Measurements from ENCODE around the gene TOPAZ1. TPM values are rescaled to one million over a fixed set of nuclear protein-coding genes. Genes with fewer than 3 reads are reported as not detected.

Gene TOPAZ1
- total and polyA plus RNA-seq, 8 donors: not detected

DNA sequence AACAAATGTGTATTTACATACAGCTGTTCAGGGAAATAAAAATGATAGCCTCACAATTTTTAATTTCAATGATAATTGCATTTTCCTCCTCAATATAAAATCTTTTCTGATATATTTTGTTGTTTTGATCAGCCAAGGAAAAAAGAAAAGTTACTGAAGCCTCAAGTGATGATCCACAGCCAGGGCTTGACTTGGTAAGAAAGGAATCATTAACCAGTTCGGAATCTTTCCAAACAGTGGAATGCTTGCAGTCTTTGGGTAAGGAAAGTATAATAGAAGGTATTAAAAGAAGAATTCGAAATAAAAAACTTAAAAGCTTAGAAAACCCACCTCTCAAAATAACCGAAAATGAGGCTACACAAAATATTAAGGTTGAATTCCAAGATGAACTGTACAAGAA lies 1.0 kb downstream of the TOPAZ1 start:
- Histone ChIP-seq H3K4me3 (no peak overlapping the region), H3K27ac (no peak overlapping the region), H3K27me3 (no peaks in the 10 kb centered on the region), H3K9me3 (peaks cover 0 to 7% (median 5%) of the 10 kb centered on the region in 4 donors), H3K4me1 (no peaks in the 10 kb centered on the region), H3K36me3 (no peaks in the 10 kb centered on the region)
- no peak for TF ChIP-seq EP300 (IDR thresholded peaks at IDR 0.05)
- DNase-seq: no peak
- intact Hi-C loops (cut with DNase I; ENCODE audit: low total_unique reads): no loop called here
- 78 to 84% (median 82%) methylated on average over 3 of the region's 3 CpGs for WGBS, 5 donors

DNA sequence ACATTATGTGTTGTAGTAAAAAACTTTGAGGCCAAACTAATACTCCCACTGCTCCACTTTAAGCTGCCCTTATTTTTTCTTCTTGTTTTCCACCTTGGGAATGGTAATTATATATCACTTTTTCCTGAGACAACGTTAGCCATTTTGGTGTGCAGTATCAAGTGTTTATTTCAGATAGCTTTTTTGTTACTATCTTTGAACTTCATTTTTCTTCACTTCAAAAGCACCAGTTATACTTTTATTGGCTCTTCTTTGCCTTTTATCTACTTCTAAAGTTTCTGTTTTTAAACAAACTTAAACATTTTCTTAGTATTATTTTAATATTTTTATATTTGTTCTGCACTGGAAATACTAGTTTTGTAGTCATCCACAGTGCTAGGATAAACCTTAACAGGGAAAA lies 6.5 kb downstream of the TOPAZ1 start:
- 63 to 72% (median 71%) methylated on average over 1 of the region's 1 CpG for WGBS, 5 donors
- TF ChIP-seq, protein P1, sequence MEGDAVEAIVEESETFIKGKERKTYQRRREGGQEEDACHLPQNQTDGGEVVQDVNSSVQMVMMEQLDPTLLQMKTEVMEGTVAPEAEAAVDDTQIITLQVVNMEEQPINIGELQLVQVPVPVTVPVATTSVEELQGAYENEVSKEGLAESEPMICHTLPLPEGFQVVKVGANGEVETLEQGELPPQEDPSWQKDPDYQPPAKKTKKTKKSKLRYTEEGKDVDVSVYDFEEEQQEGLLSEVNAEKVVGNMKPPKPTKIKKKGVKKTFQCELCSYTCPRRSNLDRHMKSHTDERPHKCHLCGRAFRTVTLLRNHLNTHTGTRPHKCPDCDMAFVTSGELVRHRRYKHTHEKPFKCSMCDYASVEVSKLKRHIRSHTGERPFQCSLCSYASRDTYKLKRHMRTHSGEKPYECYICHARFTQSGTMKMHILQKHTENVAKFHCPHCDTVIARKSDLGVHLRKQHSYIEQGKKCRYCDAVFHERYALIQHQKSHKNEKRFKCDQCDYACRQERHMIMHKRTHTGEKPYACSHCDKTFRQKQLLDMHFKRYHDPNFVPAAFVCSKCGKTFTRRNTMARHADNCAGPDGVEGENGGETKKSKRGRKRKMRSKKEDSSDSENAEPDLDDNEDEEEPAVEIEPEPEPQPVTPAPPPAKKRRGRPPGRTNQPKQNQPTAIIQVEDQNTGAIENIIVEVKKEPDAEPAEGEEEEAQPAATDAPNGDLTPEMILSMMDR (IDR thresholded peaks at IDR 0.05): no peak
- TF ChIP-seq EP300 (IDR thresholded peaks at IDR 0.05) (no peak), POLR2AphosphoS5 (IDR thresholded peaks at IDR 0.05) (no peak), POLR2A (IDR thresholded peaks at IDR 0.05) (no peak)
- intact Hi-C loops (cut with DNase I; ENCODE audit: low total_unique reads): no loop called here

DNA sequence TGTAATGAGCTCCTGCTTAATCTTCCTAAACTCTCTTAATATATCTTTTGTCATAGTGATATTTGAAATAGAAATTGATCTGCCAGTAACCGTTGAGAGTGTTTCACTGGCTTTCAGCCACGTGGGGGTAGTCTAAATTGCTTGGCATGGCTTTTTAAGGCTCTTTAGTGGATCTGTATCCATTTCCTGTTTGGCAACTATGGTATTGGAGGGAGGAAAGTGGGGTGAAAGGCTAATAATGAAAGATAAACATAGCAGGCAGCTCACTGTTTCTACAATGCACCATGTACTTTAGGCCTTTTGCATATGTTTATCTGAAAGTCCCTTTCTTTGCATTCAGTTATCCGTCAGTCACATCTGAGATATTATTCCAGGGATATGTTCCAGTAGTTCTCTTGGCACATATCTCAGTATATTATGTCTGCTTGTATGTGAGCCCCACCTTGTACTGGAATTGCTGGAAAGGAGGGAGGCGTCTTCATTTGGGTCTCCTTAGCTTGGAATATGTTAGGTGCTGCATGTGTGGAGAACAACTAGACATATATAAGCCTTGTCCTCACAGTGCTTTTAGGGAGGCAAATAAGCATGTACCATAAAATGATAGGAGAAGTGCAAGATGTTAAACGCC lies 10.8 kb downstream of the TOPAZ1 start:
- Histone ChIP-seq H3K27ac (peak overlapping the region in 1 of 5 donors; percentile 51), H3K36me3 (no peaks in the 10 kb centered on the region), H3K9me3 (peaks cover 0 to 20% (median 11%) of the 10 kb centered on the region in 4 donors), H3K27me3 (no peaks in the 10 kb centered on the region), H3K4me1 (peaks cover 0 to 12% (median 2%) of the 10 kb centered on the region in 4 donors), H3K4me3 (no peak overlapping the region)
- TF ChIP-seq POLR2A (IDR thresholded peaks at IDR 0.05): no peak
- no peak for TF ChIP-seq EP300 (IDR thresholded peaks at IDR 0.05)
- TF ChIP-seq POLR2AphosphoS5 (IDR thresholded peaks at IDR 0.05): peak in 1 of 3 donors; percentile 26
- TF ChIP-seq, protein P1 (IDR thresholded peaks at IDR 0.05): no peak
- DNase-seq: peak in 1 of 2 donors; percentile 81
- intact Hi-C loops (cut with DNase I; ENCODE audit: low total_unique reads): no loop called here
- 15 to 29% (median 17%) methylated on average over 5 of the region's 5 CpGs for WGBS, 5 donors

More for the DNA sequence above, 6.5 kb downstream of the TOPAZ1 start:
- no peaks in the 10 kb centered on the region for H3K36me3 ChIP-seq
- H3K27ac ChIP-seq: no peak overlapping the region
- no peaks in the 10 kb centered on the region for H3K27me3 ChIP-seq
- no peak for DNase-seq
- peaks cover 0 to 12% (median 2%) of the 10 kb centered on the region in 4 donors for H3K4me1 ChIP-seq
- H3K4me3 ChIP-seq: no peak overlapping the region
- peaks cover 0 to 21% (median 14%) of the 10 kb centered on the region in 4 donors for H3K9me3 ChIP-seq

DNA sequence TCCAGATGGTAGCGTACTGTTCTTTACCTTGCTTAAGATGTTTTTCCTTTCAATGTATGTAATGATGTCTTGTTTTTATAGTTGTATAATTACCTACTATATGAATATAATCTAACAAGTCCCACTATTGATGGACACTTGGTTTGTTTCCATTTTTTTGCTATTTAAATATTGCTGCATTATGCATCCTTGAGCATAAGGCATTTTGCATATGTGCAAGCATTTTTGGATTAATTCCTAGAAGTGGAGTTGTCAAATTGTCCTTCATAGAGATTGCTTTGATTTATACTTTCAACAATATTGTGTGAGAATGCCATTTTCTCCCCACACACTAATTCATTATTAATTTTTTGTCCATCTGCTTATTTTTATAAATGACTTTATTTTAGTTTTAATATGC lies 17.7 kb downstream of the TOPAZ1 start:
- TF ChIP-seq POLR2A (IDR thresholded peaks at IDR 0.05): no peak
- TF ChIP-seq, protein P1 (IDR thresholded peaks at IDR 0.05): no peak
- no peak for TF ChIP-seq POLR2AphosphoS5 (IDR thresholded peaks at IDR 0.05)
- no peak for TF ChIP-seq EP300 (IDR thresholded peaks at IDR 0.05)

DNA sequence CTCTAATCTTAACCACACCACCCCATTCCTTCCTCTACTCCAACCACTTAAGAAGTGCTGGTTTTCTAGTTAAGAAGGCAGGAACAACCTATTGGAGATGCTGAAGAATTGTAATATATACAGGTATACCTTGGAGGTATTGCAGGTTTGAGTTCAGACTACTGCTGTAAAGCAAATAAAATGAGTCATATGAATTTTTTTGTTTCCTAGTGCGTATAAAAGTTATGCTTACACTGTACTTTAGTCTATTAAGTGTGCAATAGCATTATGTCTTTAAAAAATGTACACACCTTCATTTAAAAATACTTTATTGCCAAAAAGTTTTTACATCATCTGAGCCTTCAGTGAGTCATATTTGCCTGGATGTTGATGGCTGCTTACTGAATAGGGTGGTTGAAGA lies 22.5 kb downstream of the TOPAZ1 start:
- 44 to 63% (median 53%) methylated on average over 1 of the region's 1 CpG for WGBS, 5 donors
- H3K27me3 ChIP-seq: no peaks in the 10 kb centered on the region
- H3K9me3 ChIP-seq: no peaks in the 10 kb centered on the region
- DNase-seq: peak in 1 of 2 donors; percentile 5
- intact Hi-C loops (cut with DNase I; ENCODE audit: low total_unique reads): no loop called here
- H3K36me3 ChIP-seq: no peaks in the 10 kb centered on the region
- no peak overlapping the region for H3K4me3 ChIP-seq
- TF ChIP-seq POLR2A (IDR thresholded peaks at IDR 0.05): no peak
- no peak for TF ChIP-seq POLR2AphosphoS5 (IDR thresholded peaks at IDR 0.05)
- TF ChIP-seq, protein P1 (IDR thresholded peaks at IDR 0.05): no peak
- no peak for TF ChIP-seq EP300 (IDR thresholded peaks at IDR 0.05)
- no peak overlapping the region for H3K27ac ChIP-seq
- no peaks in the 10 kb centered on the region for H3K4me1 ChIP-seq

More for the DNA sequence above, 17.7 kb downstream of the TOPAZ1 start:
- no peaks in the 10 kb centered on the region for H3K9me3 ChIP-seq
- H3K27ac ChIP-seq: no peak overlapping the region
- H3K4me3 ChIP-seq: no peak overlapping the region
- H3K36me3 ChIP-seq: no peaks in the 10 kb centered on the region
- intact Hi-C loops (cut with DNase I; ENCODE audit: low total_unique reads): no loop called here
- no peaks in the 10 kb centered on the region for H3K4me1 ChIP-seq
- 91 to 99% (median 95%) methylated on average over 1 of the region's 1 CpG for WGBS, 5 donors
- no peak for DNase-seq
- no peaks in the 10 kb centered on the region for H3K27me3 ChIP-seq

All from stomach (tissue), 9 donors.